Ovary (tissue), 9 donors: ENCODE data around the gene INHBA. TPM values are rescaled to one million over a fixed set of nuclear protein-coding genes. Genes with fewer than 3 reads are reported as not detected.

Source experiments
- DNase-seq, 5 donors: peaks; one replicate each; pipeline ENCODE4 v3.0.0-alpha.2; 2019 to 2020
- H3K27ac ChIP-seq, 2 donors: fragments of 200-600 bp; one replicate each; pipeline versions ENCODE4 v1.5.1 to v1.8.0; 2019 to 2022
- H3K27me3 ChIP-seq: fragments of 200-600 bp; one replicate; pipeline ENCODE4 v1.8.0; 2022
- H3K36me3 ChIP-seq: fragments of 200-600 bp; sonication (generic); one replicate; pipeline ENCODE4 v1.5.1; 2019
- H3K4me1 ChIP-seq: one replicate; pipeline ENCODE4 v1.8.1; 2013; ENCODE audit warnings: mild to moderate bottlenecking, moderate library complexity; ENCODE audit not compliant: insufficient read depth
- H3K4me3 ChIP-seq: fragments of 200-600 bp; sonication (generic); one replicate; pipeline ENCODE4 v1.5.1; 2017
- H3K9me3 ChIP-seq, 2 donors: fragments of 200-600 bp in 1 of 2; sonication (generic) in 1 of 2; one replicate each; pipeline versions ENCODE4 v1.5.1 to v1.8.1; 2013 to 2019; ENCODE audit warnings: mild to moderate bottlenecking in 1 of 2, moderate library complexity in 1 of 2
- EP300 ChIP-seq: sonication (generic); formaldehyde crosslinking; IDR thresholded peaks from one replicate; pipeline ENCODE4 v1.6.1; 2017; ENCODE audit warnings: antibody characterized with exemption
- POLR2A ChIP-seq: fragments of 450-650 bp; IDR thresholded peaks from one replicate; pipeline ENCODE4 v1.6.1; 2017; ENCODE audit warnings: antibody characterized with exemption, mild to moderate bottlenecking, moderate library complexity
- WGBS, 3 donors: extraction: QIAGEN DNeasy Blood & Tissue Kit in 1 of 3; methylation state at CpG; one replicate each; pipeline versions ENCODE4 v1.1.5 to v1.1.7; 2013 to 2017; 5-methylcytosine and 5-hydroxymethylcytosine counted together
- intact Hi-C, 4 donors: fragments of 100-400 bp; cut with DNase I; formaldehyde crosslinking; loops; one replicate each; pipeline versions ENCODE4 v1.11.0 to v1.15.1; 2022 to 2023
- polyA plus RNA-seq, 2 donors: library from polyadenylated mRNA; stranded (reverse); fragments of 200-250 nt in 1 of 2; fragments of 350-450 nt in 1 of 2; fragmentation: Illumina TruSeq in 1 of 2; extraction: RNeasy Lipid Tissue Mini Kit (QIAGEN cat#74804) in 1 of 2; gene quantifications; one replicate each; pipeline ENCODE4 v1.2.3, GENCODE V29; 2013 to 2014
- total RNA-seq, 7 donors: library from RNA; depleted of rRNA in 2 of 7; stranded (reverse); fragments of >200 nt in 2 of 7; fragmentation: NEBNext Ultra II Directional in 3 of 7; extraction: Animal tissue kit (Norgen Biotek cat#: 25700) in 3 of 7; gene quantifications; one replicate each; pipeline versions ENCODE4 v1.1.0 to v1.2.4, GENCODE V29; 2016 to 2023
- TF ChIP-seq, protein P1 (sequence below), 3 donors: fragments of 450-650 bp in 2 of 3; fragments of 200-600 bp in 1 of 3; IDR thresholded peaks; one replicate each; pipeline versions ENCODE4 v1.5.1 to v1.8.0; 2016 to 2022; ENCODE audit warnings: antibody characterized with exemption in 3 of 3, mild to moderate bottlenecking in 1 of 3
- donor health status: DM: no; HTN: no; CAD: no; lungs with moderate emphysema.
- donor health status: DM: no; HTN: no; CAD: no.
- donor health status: Bipolar disorder and iron deficiency.
- donor health status: DM: yes; HTN: yes; CAD: no.
- donor health status: DM: no; HTN: no; CAD: no.
- donor health status: DM: yes; HTN: yes; CAD: no.

Gene INHBA
- total and polyA plus RNA-seq, 9 donors: 2.1 to 18.0 (median 5.8) TPM

DNA sequence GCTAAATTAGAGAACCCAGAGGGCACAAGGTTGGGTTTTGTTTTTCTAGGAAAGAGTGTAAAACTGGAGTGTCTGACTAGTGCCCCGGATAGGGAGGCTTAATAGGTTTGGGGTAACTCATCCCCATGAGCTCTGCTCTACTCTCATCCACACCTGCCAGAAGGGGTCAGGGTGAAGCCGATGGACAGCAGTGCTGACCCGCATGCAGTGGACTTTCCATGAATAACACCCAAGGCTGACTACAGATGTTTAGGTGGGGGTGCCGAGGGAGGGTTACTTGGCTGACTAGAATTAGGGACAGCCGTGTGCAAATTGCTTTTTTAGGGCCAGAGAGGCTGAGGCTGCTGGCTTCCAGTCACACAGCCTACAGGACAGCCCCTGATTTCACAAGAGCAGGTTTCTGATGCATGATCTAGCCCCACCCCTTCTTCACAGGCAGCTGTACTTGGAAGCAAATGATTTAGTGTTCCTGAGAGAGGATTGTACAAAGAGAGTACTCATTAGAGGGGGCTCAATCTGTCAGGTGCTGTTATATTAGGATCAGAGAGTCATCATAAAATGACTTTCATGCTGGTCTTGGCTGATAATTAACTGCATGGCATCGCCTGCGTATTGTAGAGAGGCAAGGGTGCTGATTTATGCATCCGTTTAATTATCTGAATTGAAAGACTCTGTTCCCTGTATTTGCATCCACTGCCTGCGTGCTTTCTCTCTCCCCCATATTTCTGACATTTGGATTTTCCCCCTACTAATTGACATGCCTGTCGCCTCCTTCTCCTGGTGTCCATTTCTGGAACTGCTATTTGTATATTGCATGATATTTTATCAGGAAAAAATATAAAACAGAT lies 9.5 kb downstream of the INHBA start:
- Histone ChIP-seq H3K27me3 (no peaks in the 10 kb centered on the region), H3K4me1 (peaks cover 5% of the 10 kb centered on the region), H3K4me3 (no peak overlapping the region), H3K36me3 (no peaks in the 10 kb centered on the region), H3K27ac (no peak overlapping the region), H3K9me3 (no peaks in the 10 kb centered on the region)
- WGBS, 3 donors: 86 to 90% (median 88%) methylated on average over 10 of the region's 10 CpGs
- DNase-seq: no peak
- intact Hi-C loops: no loop called here
- TF ChIP-seq, protein P1, sequence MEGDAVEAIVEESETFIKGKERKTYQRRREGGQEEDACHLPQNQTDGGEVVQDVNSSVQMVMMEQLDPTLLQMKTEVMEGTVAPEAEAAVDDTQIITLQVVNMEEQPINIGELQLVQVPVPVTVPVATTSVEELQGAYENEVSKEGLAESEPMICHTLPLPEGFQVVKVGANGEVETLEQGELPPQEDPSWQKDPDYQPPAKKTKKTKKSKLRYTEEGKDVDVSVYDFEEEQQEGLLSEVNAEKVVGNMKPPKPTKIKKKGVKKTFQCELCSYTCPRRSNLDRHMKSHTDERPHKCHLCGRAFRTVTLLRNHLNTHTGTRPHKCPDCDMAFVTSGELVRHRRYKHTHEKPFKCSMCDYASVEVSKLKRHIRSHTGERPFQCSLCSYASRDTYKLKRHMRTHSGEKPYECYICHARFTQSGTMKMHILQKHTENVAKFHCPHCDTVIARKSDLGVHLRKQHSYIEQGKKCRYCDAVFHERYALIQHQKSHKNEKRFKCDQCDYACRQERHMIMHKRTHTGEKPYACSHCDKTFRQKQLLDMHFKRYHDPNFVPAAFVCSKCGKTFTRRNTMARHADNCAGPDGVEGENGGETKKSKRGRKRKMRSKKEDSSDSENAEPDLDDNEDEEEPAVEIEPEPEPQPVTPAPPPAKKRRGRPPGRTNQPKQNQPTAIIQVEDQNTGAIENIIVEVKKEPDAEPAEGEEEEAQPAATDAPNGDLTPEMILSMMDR (IDR thresholded peaks at IDR 0.05): no peak
- TF ChIP-seq POLR2A (no peak), EP300 (no peak)

GRCh38 chr7:41692251-41692650 lies 10.6 kb downstream of the INHBA start:
- no peak overlapping the region for H3K4me3 ChIP-seq
- no peak for DNase-seq
- no peaks in the 10 kb centered on the region for H3K9me3 ChIP-seq
- peaks cover 5% of the 10 kb centered on the region for H3K4me1 ChIP-seq
- H3K27me3 ChIP-seq: no peaks in the 10 kb centered on the region
- WGBS, 3 donors: 34 to 49% (median 45%) methylated on average over 7 of the region's 7 CpGs
- intact Hi-C loops: no loop called here
- no peak overlapping the region for H3K27ac ChIP-seq
- no peaks in the 10 kb centered on the region for H3K36me3 ChIP-seq
- no peak for TF ChIP-seq POLR2A
- TF ChIP-seq, protein P1 (IDR thresholded peaks at IDR 0.05): no peak
- TF ChIP-seq EP300: no peak

GRCh38 chr7:41691286-41692190 lies 11.4 kb downstream of the INHBA start:
- H3K4me3 ChIP-seq: no peak overlapping the region
- H3K27ac ChIP-seq: no peak overlapping the region
- H3K36me3 ChIP-seq: no peaks in the 10 kb centered on the region
- DNase-seq: no peak
- no peaks in the 10 kb centered on the region for H3K9me3 ChIP-seq
- H3K27me3 ChIP-seq: no peaks in the 10 kb centered on the region
- TF ChIP-seq, protein P1 (IDR thresholded peaks at IDR 0.05): no peak
- TF ChIP-seq EP300 (no peak), POLR2A (no peak)
- intact Hi-C loops: no loop called here
- WGBS, 3 donors: 90 to 92% (median 91%) methylated on average over 3 of the region's 3 CpGs
- H3K4me1 ChIP-seq: peaks cover 5% of the 10 kb centered on the region

- Histone ChIP-seq H3K27me3 (no peaks in the 10 kb centered on the region), H3K4me3 (no peak overlapping the region), H3K9me3 (no peaks in the 10 kb centered on the region), H3K4me1 (peaks cover 3% of the 10 kb centered on the region), H3K36me3 (no peaks in the 10 kb centered on the region), H3K27ac (no peak overlapping the region)
- DNase-seq: no peak
- no peak for TF ChIP-seq EP300
- TF ChIP-seq, protein P1 (IDR thresholded peaks at IDR 0.05): no peak
- TF ChIP-seq POLR2A: no peak
- 92 to 95% (median 94%) methylated on average over 16 of the region's 16 CpGs for WGBS, 3 donors
- intact Hi-C loops: no loop called here
Measured at GRCh38 chr7:41689815-41690214, 13.1 kb downstream of the INHBA start.
